Measurements from ENCODE around the gene DNM2. TPM values are rescaled to one million over a fixed set of nuclear protein-coding genes. Genes with fewer than 3 reads are reported as not detected.
A peak's percentile ranks its signal among the peaks of the same experiment; 100 is the strongest.

DNM2 gene
- total and polyA plus RNA-seq, 2 of the 13 experiments (the other 11 are each of a cell fraction or from before 2014, with no cell fraction given), result 41.7 to 59.8 TPM

- TF ChIP-seq ZBTB46 (CRISPR knock-in tag; IDR thresholded peaks at IDR 0.05; ENCODE audit: borderline replicate concordance) (peak; percentile 67; the same call in 1 of the 2 replicates), HCFC1 (IDR thresholded peaks at IDR 0.05; ENCODE audit: low read depth, low read length) (peak; percentile 87), ADNP (CRISPR knock-in tag; IDR thresholded peaks at IDR 0.05) (no peak), FOXK1 (CRISPR knock-in tag; IDR thresholded peaks at IDR 0.05; ENCODE audit: borderline replicate concordance, low read depth) (peak; percentile 89; the same call in 1 of the 2 replicates), AGO1 (IDR thresholded peaks at IDR 0.05; ENCODE audit: low read depth, low read length, poor library complexity, severe bottlenecking) (no peak), MED1 (CRISPR knock-in tag; IDR thresholded peaks at IDR 0.05) (peak; percentile 25; the same call in 1 of the 2 replicates), ZBED4 (CRISPR knock-in tag; IDR thresholded peaks at IDR 0.05; ENCODE audit: borderline replicate concordance) (peak; percentile 72; the same call in 1 of the 2 replicates)
- TF ChIP-seq, protein P1, sequence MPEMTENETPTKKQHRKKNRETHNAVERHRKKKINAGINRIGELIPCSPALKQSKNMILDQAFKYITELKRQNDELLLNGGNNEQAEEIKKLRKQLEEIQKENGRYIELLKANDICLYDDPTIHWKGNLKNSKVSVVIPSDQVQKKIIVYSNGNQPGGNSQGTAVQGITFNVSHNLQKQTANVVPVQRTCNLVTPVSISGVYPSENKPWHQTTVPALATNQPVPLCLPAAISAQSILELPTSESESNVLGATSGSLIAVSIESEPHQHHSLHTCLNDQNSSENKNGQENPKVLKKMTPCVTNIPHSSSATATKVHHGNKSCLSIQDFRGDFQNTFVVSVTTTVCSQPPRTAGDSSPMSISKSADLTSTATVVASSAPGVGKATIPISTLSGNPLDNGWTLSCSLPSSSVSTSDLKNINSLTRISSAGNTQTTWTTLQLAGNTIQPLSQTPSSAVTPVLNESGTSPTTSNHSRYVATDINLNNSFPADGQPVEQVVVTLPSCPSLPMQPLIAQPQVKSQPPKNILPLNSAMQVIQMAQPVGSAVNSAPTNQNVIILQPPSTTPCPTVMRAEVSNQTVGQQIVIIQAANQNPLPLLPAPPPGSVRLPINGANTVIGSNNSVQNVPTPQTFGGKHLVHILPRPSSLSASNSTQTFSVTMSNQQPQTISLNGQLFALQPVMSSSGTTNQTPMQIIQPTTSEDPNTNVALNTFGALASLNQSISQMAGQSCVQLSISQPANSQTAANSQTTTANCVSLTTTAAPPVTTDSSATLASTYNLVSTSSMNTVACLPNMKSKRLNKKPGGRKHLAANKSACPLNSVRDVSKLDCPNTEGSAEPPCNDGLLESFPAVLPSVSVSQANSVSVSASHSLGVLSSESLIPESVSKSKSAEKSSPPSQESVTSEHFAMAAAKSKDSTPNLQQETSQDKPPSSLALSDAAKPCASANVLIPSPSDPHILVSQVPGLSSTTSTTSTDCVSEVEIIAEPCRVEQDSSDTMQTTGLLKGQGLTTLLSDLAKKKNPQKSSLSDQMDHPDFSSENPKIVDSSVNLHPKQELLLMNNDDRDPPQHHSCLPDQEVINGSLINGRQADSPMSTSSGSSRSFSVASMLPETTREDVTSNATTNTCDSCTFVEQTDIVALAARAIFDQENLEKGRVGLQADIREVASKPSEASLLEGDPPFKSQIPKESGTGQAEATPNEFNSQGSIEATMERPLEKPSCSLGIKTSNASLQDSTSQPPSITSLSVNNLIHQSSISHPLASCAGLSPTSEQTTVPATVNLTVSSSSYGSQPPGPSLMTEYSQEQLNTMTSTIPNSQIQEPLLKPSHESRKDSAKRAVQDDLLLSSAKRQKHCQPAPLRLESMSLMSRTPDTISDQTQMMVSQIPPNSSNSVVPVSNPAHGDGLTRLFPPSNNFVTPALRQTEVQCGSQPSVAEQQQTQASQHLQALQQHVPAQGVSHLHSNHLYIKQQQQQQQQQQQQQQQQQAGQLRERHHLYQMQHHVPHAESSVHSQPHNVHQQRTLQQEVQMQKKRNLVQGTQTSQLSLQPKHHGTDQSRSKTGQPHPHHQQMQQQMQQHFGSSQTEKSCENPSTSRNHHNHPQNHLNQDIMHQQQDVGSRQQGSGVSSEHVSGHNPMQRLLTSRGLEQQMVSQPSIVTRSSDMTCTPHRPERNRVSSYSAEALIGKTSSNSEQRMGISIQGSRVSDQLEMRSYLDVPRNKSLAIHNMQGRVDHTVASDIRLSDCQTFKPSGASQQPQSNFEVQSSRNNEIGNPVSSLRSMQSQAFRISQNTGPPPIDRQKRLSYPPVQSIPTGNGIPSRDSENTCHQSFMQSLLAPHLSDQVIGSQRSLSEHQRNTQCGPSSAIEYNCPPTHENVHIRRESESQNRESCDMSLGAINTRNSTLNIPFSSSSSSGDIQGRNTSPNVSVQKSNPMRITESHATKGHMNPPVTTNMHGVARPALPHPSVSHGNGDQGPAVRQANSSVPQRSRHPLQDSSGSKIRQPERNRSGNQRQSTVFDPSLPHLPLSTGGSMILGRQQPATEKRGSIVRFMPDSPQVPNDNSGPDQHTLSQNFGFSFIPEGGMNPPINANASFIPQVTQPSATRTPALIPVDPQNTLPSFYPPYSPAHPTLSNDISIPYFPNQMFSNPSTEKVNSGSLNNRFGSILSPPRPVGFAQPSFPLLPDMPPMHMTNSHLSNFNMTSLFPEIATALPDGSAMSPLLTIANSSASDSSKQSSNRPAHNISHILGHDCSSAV (CRISPR knock-in tag; IDR thresholded peaks at IDR 0.05; ENCODE audit: borderline replicate concordance), result no peak
Measured at GRCh38 chr19:10717356-10718204, at the start of gene DNM2 (continued).

Measured in HepG2 (cell line).